ENCODE measurements around the gene PADI6.

GRCh38 chr1:17434601-17435000 is 62.6 kb downstream of the PADI6 start:
- TF ChIP-seq CTCF (IDR thresholded peaks at IDR 0.05; ENCODE audit: borderline replicate concordance, extremely low read depth, low read length, poor library complexity, severe bottlenecking) (no peak), EZH2 (IDR thresholded peaks at IDR 0.05; ENCODE audit: borderline replicate concordance, low read depth, low read length, severe bottlenecking) (no peak)
